ENCODE measurements around the gene NPR1. TPM values are rescaled to one million over a fixed set of nuclear protein-coding genes. Genes with fewer than 3 reads are reported as not detected.
"Not testable (repeated sequence)": the region's sequence is repeated elsewhere in the genome, so short reads cannot be mapped to it uniquely, and the experiment has no call there.

NPR1 gene
- total RNA-seq, 2 donors from 2014 or later, result 19.3 to 42.9 TPM

GRCh38 chr1:153659656-153660055 is 18.8 kb upstream of the NPR1 start:
- Histone ChIP-seq H3K9me3 (no peaks in the 10 kb centered on the region), H3K36me3 (peaks cover 39% of the 10 kb centered on the region), H3K27ac (peak overlapping the region; percentile 97 to 98), H3K27me3 (no peaks in the 10 kb centered on the region), H3K4me3 (peak overlapping the region in 1 of 2 donors; percentile 78), H3K4me1 (peaks cover 0 to 13% of the 10 kb centered on the region in 2 donors)
- DNase-seq (ENCODE audit: low spot score), result no peak
- TF ChIP-seq CTCF (IDR thresholded peaks at IDR 0.05), result no peak

- Histone ChIP-seq H3K9me3 (no peaks in the 10 kb centered on the region), H3K27me3 (no peaks in the 10 kb centered on the region), H3K27ac (no peak overlapping the region), H3K4me1 (peaks cover 0 to 13% of the 10 kb centered on the region in 2 donors), H3K36me3 (peaks cover 55% of the 10 kb centered on the region), H3K4me3 (no peak overlapping the region)
- TF ChIP-seq CTCF (IDR thresholded peaks at IDR 0.05), result no peak
- DNase-seq (ENCODE audit: low spot score), result no peak
Measured at GRCh38 chr1:153661111-153661708, 17.3 kb upstream of the NPR1 start.

GRCh38 chr1:153662269-153662668 is 16.2 kb upstream of the NPR1 start:
- no peak for TF ChIP-seq CTCF (IDR thresholded peaks at IDR 0.05)
- no peak overlapping the region for H3K4me3 ChIP-seq
- no peak for DNase-seq (ENCODE audit: low spot score)
- peaks cover 65% of the 10 kb centered on the region for H3K36me3 ChIP-seq
- H3K9me3 ChIP-seq, result no peaks in the 10 kb centered on the region
- peaks cover 0 to 13% of the 10 kb centered on the region in 2 donors for H3K4me1 ChIP-seq
- no peaks in the 10 kb centered on the region for H3K27me3 ChIP-seq
- H3K27ac ChIP-seq, result no peak overlapping the region

GRCh38 chr1:153663211-153663610 is 15.3 kb upstream of the NPR1 start:
- Histone ChIP-seq H3K27ac (no peak overlapping the region), H3K4me1 (peaks cover 0 to 13% of the 10 kb centered on the region in 2 donors), H3K9me3 (no peaks in the 10 kb centered on the region), H3K36me3 (peaks cover 75% of the 10 kb centered on the region), H3K27me3 (no peaks in the 10 kb centered on the region), H3K4me3 (no peak overlapping the region)
- TF ChIP-seq CTCF (IDR thresholded peaks at IDR 0.05), result no peak
- DNase-seq (ENCODE audit: low spot score), result no peak

- Histone ChIP-seq H3K36me3 (peaks cover 69% of the 10 kb centered on the region), H3K27ac (no peak overlapping the region), H3K27me3 (no peaks in the 10 kb centered on the region), H3K9me3 (no peaks in the 10 kb centered on the region), H3K4me1 (peaks cover 0 to 20% of the 10 kb centered on the region in 2 donors), H3K4me3 (no peak overlapping the region)
- no peak for DNase-seq (ENCODE audit: low spot score)
- TF ChIP-seq CTCF (IDR thresholded peaks at IDR 0.05), result no peak
Measured at GRCh38 chr1:153667439-153667838, 11.0 kb upstream of the NPR1 start.

GRCh38 chr1:153668672-153669071 is 9.8 kb upstream of the NPR1 start:
- not testable (repeated sequence) for H3K27ac ChIP-seq; H3K27me3 ChIP-seq; H3K9me3 ChIP-seq; H3K4me3 ChIP-seq; DNase-seq (ENCODE audit: low spot score)
- peaks cover 0 to 20% of the 10 kb centered on the region in 2 donors for H3K4me1 ChIP-seq
- peaks cover 57% of the 10 kb centered on the region for H3K36me3 ChIP-seq

Data from right atrium auricular region (tissue), 2 donors.